GM12864 (cell line): ENCODE measurements around the gene ABCA13.

Source experiments
- DNase-seq: peaks from one replicate; pipeline ENCODE4 v3.0.0-alpha.2; 2011; ENCODE audit warnings: low read depth
- H3K4me3 ChIP-seq: 2 replicates; pipeline ENCODE4 v1.5.1; 2011; ENCODE audit warnings: mild to moderate bottlenecking, low read depth, low read length, control low read depth
- CTCF ChIP-seq: IDR thresholded peaks from 2 replicates; pipeline ENCODE4 v1.5.1; 2011; ENCODE audit warnings: low read depth, mild to moderate bottlenecking, moderate library complexity, low read length, control low read depth, inconsistent platforms; ENCODE audit errors: missing control alignments

ABCA13 gene

GRCh38 chr7:48473205-48473865, 302.1 kb downstream of the ABCA13 start:
- no peak overlapping the region for H3K4me3 ChIP-seq
- TF ChIP-seq CTCF, result no peak
- DNase-seq, result no peak

DNA sequence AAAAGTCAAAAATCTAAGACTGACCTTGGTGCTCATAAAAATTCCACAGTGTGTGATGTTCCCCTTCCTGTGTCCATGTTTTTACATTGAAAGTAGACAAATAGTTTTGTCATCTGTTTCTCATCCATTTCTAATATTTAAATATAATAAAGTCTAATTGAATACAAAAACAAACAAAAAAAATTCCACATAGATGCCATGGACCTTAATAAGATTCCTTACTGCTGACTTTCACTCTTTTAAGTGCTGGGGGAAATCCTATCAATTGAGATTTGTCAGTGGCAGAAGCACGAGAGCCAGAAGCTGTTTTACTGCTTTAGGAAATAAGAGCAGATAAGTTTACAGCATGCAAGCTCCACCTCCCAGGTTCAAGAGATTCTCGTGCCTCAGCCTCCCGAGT, 310.0 kb downstream of the ABCA13 start:
- no peak overlapping the region for H3K4me3 ChIP-seq
- DNase-seq, result no peak
- TF ChIP-seq CTCF, result no peak

DNA sequence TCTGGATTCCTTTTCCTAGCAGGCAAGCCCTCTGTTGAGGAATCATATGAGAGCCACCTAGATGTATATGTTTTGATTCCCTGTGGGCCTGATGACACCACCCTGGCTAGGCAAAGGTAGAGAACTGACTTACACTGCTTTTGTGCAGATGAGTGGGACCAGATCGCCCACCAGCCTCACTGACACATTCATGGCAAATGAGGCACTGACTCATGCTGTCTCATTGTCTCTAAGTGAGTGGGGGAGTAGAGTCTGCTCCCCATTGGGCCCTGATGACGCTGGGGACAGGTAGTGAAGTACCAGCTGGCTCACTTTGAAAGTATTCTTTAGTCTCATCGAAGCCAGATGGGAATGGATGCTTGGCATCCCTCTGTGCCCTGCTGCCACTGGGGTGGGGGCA, 326.3 kb downstream of the ABCA13 start:
- no peak for DNase-seq
- TF ChIP-seq CTCF, result no peak
- H3K4me3 ChIP-seq, result no peak overlapping the region

DNA sequence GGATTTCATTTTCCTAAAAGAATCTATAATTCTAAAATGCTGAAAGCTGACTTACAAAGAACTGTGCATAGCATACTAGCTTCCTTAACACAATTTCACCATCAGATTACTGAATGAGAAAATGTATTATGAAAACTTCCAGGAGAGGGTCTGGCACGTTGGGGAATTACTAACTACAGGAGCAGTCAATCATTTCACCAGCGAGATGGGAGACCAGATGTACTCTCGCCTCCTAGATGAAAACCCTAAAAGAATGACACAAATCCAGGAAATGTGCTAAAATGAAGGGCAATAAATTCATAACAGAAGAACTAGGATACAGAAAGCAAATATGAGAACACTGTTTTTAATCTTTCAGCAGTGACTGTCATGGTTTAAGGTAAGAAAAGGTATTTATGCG, 330.8 kb downstream of the ABCA13 start:
- DNase-seq, result no peak
- H3K4me3 ChIP-seq, result no peak overlapping the region
- no peak for TF ChIP-seq CTCF

- DNase-seq, result no peak
- H3K4me3 ChIP-seq, result no peak overlapping the region
- TF ChIP-seq CTCF, result no peak
Observed at GRCh38 chr7:48505051-48505450, 333.8 kb downstream of the ABCA13 start.

- TF ChIP-seq CTCF, result no peak
- no peak for DNase-seq
- H3K4me3 ChIP-seq, result no peak overlapping the region
Observed at GRCh38 chr7:48505466-48505865, 334.2 kb downstream of the ABCA13 start.

DNA sequence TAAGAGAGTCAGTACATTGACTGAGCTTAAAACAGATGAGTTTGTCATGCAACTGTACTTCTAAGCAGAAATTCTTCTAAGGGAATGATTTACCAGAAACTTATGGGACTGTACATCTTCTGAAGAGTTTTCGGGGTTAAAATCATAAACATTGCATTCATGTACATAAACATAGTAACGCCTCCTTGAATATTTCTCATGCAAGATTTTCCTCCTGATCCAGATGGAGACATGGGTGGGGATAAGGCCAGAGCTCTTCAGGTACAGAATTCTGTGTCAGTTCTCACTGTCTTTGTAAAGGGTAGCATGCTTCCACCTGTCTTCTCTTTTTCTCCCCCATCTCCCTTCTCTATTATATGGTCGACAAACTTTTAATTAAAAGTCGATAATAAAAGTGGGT, 335.3 kb downstream of the ABCA13 start:
- no peak overlapping the region for H3K4me3 ChIP-seq
- no peak for TF ChIP-seq CTCF

More for the DNA sequence above, 335.3 kb downstream of the ABCA13 start:
- DNase-seq, result no peak
